M059J (cell line): ENCODE results near the gene LCN15. TPM values are rescaled to one million over a fixed set of nuclear protein-coding genes. Genes with fewer than 3 reads are reported as not detected.
A peak's percentile ranks its signal among the peaks of the same experiment; 100 is the strongest.
"Not testable (repeated sequence)": the region's sequence is repeated elsewhere in the genome, so short reads cannot be mapped to it uniquely, and the experiment has no call there.

Source experiments
- DNase-seq: peaks from one replicate; pipeline ENCODE4 v3.0.0-alpha.2; 2012; ENCODE audit warnings: low read depth
- total RNA-seq: library from RNA; depleted of rRNA; stranded (reverse); fragments of >200 nt; shearing (Covaris generic); gene quantifications from 2 replicates; pipeline ENCODE4 v1.2.3, GENCODE V29; 2014

LCN15 gene
- total RNA-seq, 1 experiment from 2014 or later: not detected

- no peak for DNase-seq
Observed at GRCh38 chr9:136775191-136775590, 10.9 kb upstream of the LCN15 start.

- no peak for DNase-seq
Observed at GRCh38 chr9:136774416-136775045, 10.2 kb upstream of the LCN15 start.

- no peak for DNase-seq
Observed at GRCh38 chr9:136773386-136774044, 9.2 kb upstream of the LCN15 start.

- DNase-seq: no peak
Observed at GRCh38 chr9:136771907-136772415, 7.6 kb upstream of the LCN15 start.

GRCh38 chr9:136769710-136770191, 5.4 kb upstream of the LCN15 start:
- DNase-seq: no peak

GRCh38 chr9:136766410-136767120, 2.2 kb upstream of the LCN15 start:
- peak; percentile 59 for DNase-seq

- not testable (repeated sequence) for DNase-seq
Observed at GRCh38 chr9:136765745-136766409, 1.6 kb upstream of the LCN15 start.

GRCh38 chr9:136765041-136765440, 723 bp upstream of the LCN15 start:
- DNase-seq: no peak

GRCh38 chr9:136763649-136764035, 676 bp downstream of the LCN15 start:
- DNase-seq: no peak

- no peak for DNase-seq
Observed at GRCh38 chr9:136762915-136763648, 1.2 kb downstream of the LCN15 start.

GRCh38 chr9:136762221-136762691, 2.1 kb downstream of the LCN15 start:
- no peak for DNase-seq

GRCh38 chr9:136761545-136761981, 2.8 kb downstream of the LCN15 start:
- no peak for DNase-seq

- peak; percentile 69 for DNase-seq
Observed at GRCh38 chr9:136760834-136761544, 3.3 kb downstream of the LCN15 start.

- no peak for DNase-seq
Observed at GRCh38 chr9:136760424-136760823, 3.9 kb downstream of the LCN15 start.

- no peak for DNase-seq
Observed at GRCh38 chr9:136759436-136760325, 4.6 kb downstream of the LCN15 start.

- DNase-seq: no peak
Observed at GRCh38 chr9:136759001-136759400, 5.3 kb downstream of the LCN15 start.

- no peak for DNase-seq
Observed at GRCh38 chr9:136757751-136758140, 6.6 kb downstream of the LCN15 start.

- DNase-seq: no peak
Observed at GRCh38 chr9:136757328-136757727, 7.0 kb downstream of the LCN15 start.

- no peak for DNase-seq
Observed at GRCh38 chr9:136756836-136757235, 7.5 kb downstream of the LCN15 start.

GRCh38 chr9:136756134-136756438, 8.2 kb downstream of the LCN15 start:
- no peak for DNase-seq
